ENCODE results near the gene ECE2.
A peak's percentile ranks its signal among the peaks of the same experiment; 100 is the strongest.

Gene ECE2

GRCh38 chr3:184248454-184249411 lies 27.1 kb upstream of the ECE2 start, which contains the start of gene ALG3:
TSS of gene ALG3 (minus strand) at chr3:184248962. CDS start at chr3:184248940, 22 bp downstream.
- Mint-ChIP-seq H3K9me3 (no peaks in the 10 kb centered on the region), H3K36me3 (ENCODE audit: insufficient read depth) (peaks cover 22% of the 10 kb centered on the region), H3K4me1 (peaks cover 22% of the 10 kb centered on the region), H3K27me3 (no peaks in the 10 kb centered on the region), H3K4me3 (peak within 1 kb of the TSS; percentile 96), H3K27ac (ENCODE audit: low read depth) (peak within 1 kb of the TSS; percentile 96)
- ATAC-seq (replicated peaks; ENCODE audit: extremely low read depth, poor library complexity, severe bottlenecking) (peak; percentile 54), DNase-seq (ENCODE audit: low spot score in 2 of 2) (peak; percentile 79 to 82)

- Mint-ChIP-seq H3K27ac (ENCODE audit: low read depth) (peak within 1 kb of the TSS; percentile 96), H3K36me3 (ENCODE audit: insufficient read depth) (peaks cover 19% of the 10 kb centered on the region), H3K27me3 (no peaks in the 10 kb centered on the region), H3K4me1 (peaks cover 22% of the 10 kb centered on the region), H3K9me3 (no peaks in the 10 kb centered on the region), H3K4me3 (peak within 1 kb of the TSS; percentile 96)
- peak; percentile 89 for ATAC-seq (replicated peaks; ENCODE audit: extremely low read depth, poor library complexity, severe bottlenecking)
- DNase-seq (ENCODE audit: low spot score in 2 of 2) = peak; percentile 91
These were observed 26.2 kb upstream of the ECE2 start, which contains the start of gene EEF1AKMT4 for GRCh38 chr3:184249412-184250166. TSS of gene EEF1AKMT4 (plus strand) at chr3:184249672. CDS start at chr3:184249695, 23 bp downstream.

- Mint-ChIP-seq H3K36me3 (ENCODE audit: insufficient read depth) (peaks cover 15% of the 10 kb centered on the region), H3K27ac (ENCODE audit: low read depth) (peak overlapping the region; percentile 96), H3K4me3 (peak overlapping the region; percentile 96), H3K27me3 (no peaks in the 10 kb centered on the region), H3K9me3 (no peaks in the 10 kb centered on the region), H3K4me1 (peaks cover 22% of the 10 kb centered on the region)
- ATAC-seq (replicated peaks; ENCODE audit: extremely low read depth, poor library complexity, severe bottlenecking) = peak; percentile 73
- DNase-seq (ENCODE audit: low spot score in 2 of 2) = peak; percentile 82 to 88
These were observed 25.5 kb upstream of the ECE2 start for GRCh38 chr3:184250167-184250828.

GRCh38 chr3:184255291-184256039 lies 20.4 kb upstream of the ECE2 start:
- Mint-ChIP-seq H3K9me3 (no peaks in the 10 kb centered on the region), H3K4me1 (peaks cover 9% of the 10 kb centered on the region), H3K27ac (ENCODE audit: low read depth) (no peak overlapping the region), H3K36me3 (ENCODE audit: insufficient read depth) (peaks cover 5% of the 10 kb centered on the region), H3K27me3 (no peaks in the 10 kb centered on the region), H3K4me3 (no peak overlapping the region)
- ATAC-seq (replicated peaks; ENCODE audit: extremely low read depth, poor library complexity, severe bottlenecking) = no peak
- DNase-seq (ENCODE audit: low spot score in 2 of 2) = no peak

- Mint-ChIP-seq H3K9me3 (no peaks in the 10 kb centered on the region), H3K4me3 (no peak overlapping the region), H3K27me3 (no peaks in the 10 kb centered on the region), H3K4me1 (peaks cover 19% of the 10 kb centered on the region), H3K27ac (ENCODE audit: low read depth) (no peak overlapping the region), H3K36me3 (ENCODE audit: insufficient read depth) (peaks cover 7% of the 10 kb centered on the region)
- DNase-seq (ENCODE audit: low spot score in 2 of 2) = no peak
- ATAC-seq (replicated peaks; ENCODE audit: extremely low read depth, poor library complexity, severe bottlenecking) = no peak
These were observed 18.5 kb upstream of the ECE2 start for GRCh38 chr3:184257083-184257915.

GRCh38 chr3:184258926-184259325 lies 16.9 kb upstream of the ECE2 start:
- Mint-ChIP-seq H3K36me3 (ENCODE audit: insufficient read depth) (peaks cover 9% of the 10 kb centered on the region), H3K27me3 (no peaks in the 10 kb centered on the region), H3K4me3 (peak overlapping the region; percentile 74), H3K9me3 (no peaks in the 10 kb centered on the region), H3K27ac (ENCODE audit: low read depth) (peak overlapping the region; percentile 68), H3K4me1 (peaks cover 25% of the 10 kb centered on the region)
- no peak for DNase-seq (ENCODE audit: low spot score in 2 of 2)
- ATAC-seq (replicated peaks; ENCODE audit: extremely low read depth, poor library complexity, severe bottlenecking) = no peak

GRCh38 chr3:184259396-184259877 lies 16.4 kb upstream of the ECE2 start:
- Mint-ChIP-seq H3K9me3 (no peaks in the 10 kb centered on the region), H3K27ac (ENCODE audit: low read depth) (peak overlapping the region; percentile 68), H3K27me3 (no peaks in the 10 kb centered on the region), H3K4me3 (peak overlapping the region; percentile 74), H3K36me3 (ENCODE audit: insufficient read depth) (peaks cover 9% of the 10 kb centered on the region), H3K4me1 (peaks cover 25% of the 10 kb centered on the region)
- no peak for DNase-seq (ENCODE audit: low spot score in 2 of 2)
- no peak for ATAC-seq (replicated peaks; ENCODE audit: extremely low read depth, poor library complexity, severe bottlenecking)

- Mint-ChIP-seq H3K27ac (ENCODE audit: low read depth) (peak overlapping the region; percentile 78), H3K4me1 (peaks cover 25% of the 10 kb centered on the region), H3K27me3 (no peaks in the 10 kb centered on the region), H3K4me3 (peak overlapping the region; percentile 74), H3K36me3 (ENCODE audit: insufficient read depth) (peaks cover 9% of the 10 kb centered on the region), H3K9me3 (no peaks in the 10 kb centered on the region)
- no peak for DNase-seq (ENCODE audit: low spot score in 2 of 2)
- ATAC-seq (replicated peaks; ENCODE audit: extremely low read depth, poor library complexity, severe bottlenecking) = peak; percentile 56
These were observed 15.7 kb upstream of the ECE2 start for GRCh38 chr3:184259878-184260723.

GRCh38 chr3:184260724-184261269 lies 15.0 kb upstream of the ECE2 start:
- Mint-ChIP-seq H3K4me3 (peak overlapping the region; percentile 74), H3K27me3 (no peaks in the 10 kb centered on the region), H3K27ac (ENCODE audit: low read depth) (peak overlapping the region; percentile 78), H3K36me3 (ENCODE audit: insufficient read depth) (peaks cover 9% of the 10 kb centered on the region), H3K9me3 (no peaks in the 10 kb centered on the region), H3K4me1 (peaks cover 25% of the 10 kb centered on the region)
- DNase-seq (ENCODE audit: low spot score in 2 of 2) (no peak), ATAC-seq (replicated peaks; ENCODE audit: extremely low read depth, poor library complexity, severe bottlenecking) (no peak)

- DNase-seq (ENCODE audit: low spot score in 2 of 2) (no peak), ATAC-seq (replicated peaks; ENCODE audit: extremely low read depth, poor library complexity, severe bottlenecking) (peak; percentile 46)
- Mint-ChIP-seq H3K9me3 (no peaks in the 10 kb centered on the region), H3K36me3 (ENCODE audit: insufficient read depth) (peaks cover 9% of the 10 kb centered on the region), H3K27me3 (no peaks in the 10 kb centered on the region), H3K4me1 (peaks cover 25% of the 10 kb centered on the region), H3K27ac (ENCODE audit: low read depth) (peak within 1 kb of the TSS; percentile 78), H3K4me3 (peak within 1 kb of the TSS; percentile 74)
These were observed 14.5 kb upstream of the ECE2 start, which contains the start of gene CAMK2N2 for GRCh38 chr3:184261270-184261853. TSS of gene CAMK2N2 (minus strand) at chr3:184261553. CDS start at chr3:184261285, 268 bp downstream.
